NCI-H187 treated with DMSO at 0.1 percent for 48 hours (cell line): ENCODE measurements around the gene D2HGDH.
"Not testable (repeated sequence)": the region's sequence is repeated elsewhere in the genome, so short reads cannot be mapped to it uniquely, and the experiment has no call there.

Source experiments
- DNase-seq: peaks from one replicate; lab custom pipeline; 2025; lab: John Stamatoyannopoulos, UW

D2HGDH gene

DNA sequence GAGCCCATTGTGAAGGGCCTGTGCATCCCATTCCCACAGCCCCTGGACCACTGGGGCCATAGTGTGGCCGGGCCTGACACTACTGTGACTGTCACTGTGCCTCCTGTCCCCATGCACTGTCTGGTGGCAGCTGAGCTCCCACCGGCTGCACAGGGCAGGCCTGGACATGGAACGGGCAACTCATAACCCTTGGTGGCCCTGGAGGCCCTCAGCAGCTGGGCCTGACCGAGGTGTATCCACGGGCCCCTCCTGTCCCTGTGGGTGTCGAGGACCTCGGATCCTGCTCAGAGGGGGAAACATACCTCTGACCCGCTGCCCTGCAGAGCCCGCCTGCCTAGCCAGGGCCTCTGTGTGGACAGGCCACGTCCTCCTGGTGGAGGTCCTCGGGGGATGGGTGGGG, 34.4 kb downstream of the D2HGDH start:
- no peak for DNase-seq

DNA sequence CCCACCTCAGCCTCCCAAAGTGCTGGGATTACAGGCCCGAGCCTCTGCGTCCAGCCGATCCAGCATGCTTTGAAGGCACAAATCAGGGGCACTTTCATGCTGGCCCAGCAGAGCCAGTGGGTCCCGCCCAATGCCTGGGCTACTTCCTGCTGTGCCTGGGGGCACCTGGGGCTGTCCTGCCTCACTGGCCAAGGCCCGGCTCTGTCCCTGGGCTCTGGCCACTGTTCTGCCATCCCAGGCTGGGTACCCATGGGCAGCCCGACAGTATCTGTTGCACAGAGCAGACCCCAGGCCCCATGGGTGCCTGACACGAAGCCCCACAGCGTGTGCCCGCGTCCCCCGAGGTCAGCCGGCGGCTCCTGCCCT, 35.4 kb downstream of the D2HGDH start:
- DNase-seq, result no peak

DNA sequence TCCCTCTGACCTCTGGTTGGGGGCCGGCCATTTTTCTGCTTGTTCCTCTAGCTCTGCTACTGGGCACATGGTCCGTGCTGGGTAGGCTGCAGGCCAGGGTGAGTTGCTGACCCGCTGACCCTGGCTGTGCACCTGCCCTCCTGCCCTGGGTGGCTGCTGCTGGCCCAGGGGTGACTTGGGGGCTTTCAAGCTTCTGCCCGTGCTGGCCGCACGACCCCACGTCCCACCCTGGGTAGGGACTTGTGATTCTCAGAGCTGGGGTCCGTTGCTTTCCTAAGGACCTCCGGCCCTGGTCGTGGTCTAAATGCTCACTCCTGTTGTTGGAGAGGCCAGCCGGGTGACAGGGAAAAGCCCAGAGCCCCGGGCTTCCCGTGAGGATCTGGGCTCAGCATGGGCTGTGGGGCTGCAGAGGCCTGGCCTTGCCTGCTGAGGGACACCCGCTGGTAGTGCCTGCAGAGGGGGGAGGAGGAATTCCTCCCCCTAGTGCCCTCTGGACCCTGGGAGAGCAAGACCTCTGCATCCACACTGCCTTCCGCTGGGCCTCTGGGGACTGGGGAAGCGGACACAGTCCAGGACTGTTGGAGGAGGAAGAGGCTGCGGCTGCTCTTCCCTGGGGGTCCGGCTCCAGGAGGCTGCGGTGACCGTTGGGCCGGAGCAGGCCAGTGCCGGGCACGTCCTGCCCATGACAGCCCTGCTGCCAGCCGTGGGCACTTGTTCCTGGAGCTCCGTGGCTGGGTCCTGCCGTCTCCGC, 35.9 kb downstream of the D2HGDH start:
- DNase-seq, result no peak

DNA sequence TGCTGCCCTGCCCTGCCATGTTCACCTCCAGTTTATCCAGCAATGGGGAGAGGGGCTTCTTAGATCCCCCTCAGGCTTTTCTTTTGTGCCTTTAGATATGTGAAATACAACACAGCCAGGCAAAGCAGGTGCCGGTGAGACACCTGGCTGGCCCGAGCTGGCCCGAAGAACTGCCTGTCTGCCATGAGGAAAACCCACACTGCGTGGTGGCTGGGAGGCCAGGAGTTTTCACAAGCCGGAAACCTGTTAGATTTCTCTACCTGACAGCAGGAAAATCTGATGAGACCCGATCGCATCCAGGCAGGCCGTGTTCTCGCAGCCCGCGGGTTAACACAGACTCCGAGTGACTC, 36.5 kb downstream of the D2HGDH start:
- no peak for DNase-seq

DNA sequence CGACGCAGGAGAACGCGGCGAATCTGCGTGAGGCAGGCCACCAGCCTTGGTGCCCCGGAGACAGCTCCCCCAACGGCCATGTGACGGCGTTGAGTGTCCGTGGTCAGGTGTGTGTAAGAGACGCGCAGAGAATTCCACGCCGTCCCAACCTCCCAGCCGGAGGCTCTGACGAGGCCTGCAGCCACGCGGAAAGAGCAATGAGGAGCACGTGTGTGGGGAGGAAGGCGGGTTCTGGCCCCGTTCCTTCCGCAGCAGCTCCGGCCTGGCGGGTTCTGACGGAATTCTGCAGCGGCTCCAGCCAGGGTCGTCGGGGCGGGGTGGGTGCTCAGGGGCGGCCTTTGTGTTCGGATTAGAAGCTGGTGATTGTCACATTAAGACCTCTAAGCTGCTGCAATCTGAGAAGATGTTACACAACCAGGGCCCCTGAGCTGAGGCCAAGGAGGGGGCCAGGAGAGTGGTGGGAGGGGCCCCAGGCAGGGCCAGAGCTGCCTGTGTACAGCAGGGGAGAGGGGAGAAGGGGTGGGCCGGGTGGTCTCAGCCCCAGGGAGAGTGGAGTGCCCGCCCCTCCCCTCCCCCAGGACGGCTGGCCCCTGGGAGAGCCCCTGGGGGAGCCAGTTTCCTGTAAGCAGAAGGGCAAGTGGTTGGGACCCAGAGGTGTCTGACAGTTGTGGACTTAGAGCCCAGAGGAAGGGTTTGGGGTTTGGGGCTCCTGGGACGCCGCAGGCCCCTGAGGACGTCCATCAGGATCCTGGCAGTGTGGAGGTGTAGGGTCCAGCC, 37.0 kb downstream of the D2HGDH start:
- DNase-seq, result no peak

DNA sequence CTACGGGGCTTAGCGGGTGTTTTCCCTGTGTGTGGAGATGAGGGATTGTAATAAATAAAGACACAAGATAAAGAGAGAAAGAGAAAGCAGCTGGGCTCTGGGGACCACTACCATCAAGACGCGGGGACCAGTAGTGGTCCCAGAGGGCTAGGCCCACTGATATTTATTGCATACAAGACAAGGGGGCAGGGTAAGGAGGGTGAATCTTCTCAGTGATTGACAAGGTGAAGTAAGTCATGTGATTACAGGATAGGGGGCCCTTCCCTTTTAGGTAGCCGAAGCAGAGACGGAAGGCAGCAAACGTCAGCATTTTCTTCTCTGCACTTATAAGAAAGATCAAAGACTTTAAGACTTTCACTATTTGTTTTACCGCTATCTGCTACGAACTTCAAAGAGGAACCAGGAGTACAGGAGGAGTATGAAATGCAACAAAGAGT, 37.7 kb downstream of the D2HGDH start:
- DNase-seq, result no peak

DNA sequence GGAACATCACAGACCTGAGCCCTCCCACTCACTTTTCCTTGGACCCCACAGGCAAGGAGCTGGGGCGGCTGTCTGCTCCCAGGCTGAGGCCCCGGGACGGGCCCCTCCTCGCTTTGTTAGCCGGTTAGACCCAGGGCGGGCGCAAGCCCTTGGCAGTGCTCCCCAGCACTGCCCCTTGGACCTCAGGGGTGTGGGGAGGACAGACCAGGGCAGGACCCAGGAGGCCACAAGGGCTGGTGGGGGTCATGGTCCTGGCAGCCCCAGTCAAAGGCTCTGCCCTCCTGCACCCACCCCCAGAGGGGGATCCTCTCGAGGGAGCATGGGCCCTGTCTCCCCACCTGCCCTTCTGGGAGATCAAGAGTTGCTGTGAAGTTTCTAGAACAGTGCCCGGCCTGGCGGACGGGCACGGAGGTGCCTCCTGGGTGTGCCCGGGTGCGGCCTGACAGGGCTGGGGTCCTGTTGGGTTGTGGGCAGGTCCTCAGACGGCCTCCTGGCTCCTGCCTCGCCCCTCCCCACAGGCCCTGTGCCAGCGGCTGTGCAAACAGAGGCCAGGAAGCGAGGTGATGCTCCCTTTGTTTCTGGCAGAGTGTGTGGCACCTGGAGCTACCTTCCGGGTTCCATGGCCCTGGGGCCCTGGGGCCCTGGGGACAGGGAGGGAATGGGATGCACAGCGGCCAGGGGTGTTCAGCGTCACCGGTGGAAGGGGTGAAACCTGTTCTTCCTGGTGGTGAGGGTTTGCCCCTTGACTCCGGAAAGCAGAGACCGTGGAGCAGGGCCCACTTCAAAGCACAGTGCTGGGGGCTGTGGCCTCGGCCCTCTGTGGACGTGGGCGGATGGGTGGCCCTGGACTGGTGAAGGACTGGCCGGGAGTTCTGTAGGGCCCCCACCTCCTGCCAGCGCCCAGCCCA, 39.3 kb downstream of the D2HGDH start:
- DNase-seq, result no peak

DNA sequence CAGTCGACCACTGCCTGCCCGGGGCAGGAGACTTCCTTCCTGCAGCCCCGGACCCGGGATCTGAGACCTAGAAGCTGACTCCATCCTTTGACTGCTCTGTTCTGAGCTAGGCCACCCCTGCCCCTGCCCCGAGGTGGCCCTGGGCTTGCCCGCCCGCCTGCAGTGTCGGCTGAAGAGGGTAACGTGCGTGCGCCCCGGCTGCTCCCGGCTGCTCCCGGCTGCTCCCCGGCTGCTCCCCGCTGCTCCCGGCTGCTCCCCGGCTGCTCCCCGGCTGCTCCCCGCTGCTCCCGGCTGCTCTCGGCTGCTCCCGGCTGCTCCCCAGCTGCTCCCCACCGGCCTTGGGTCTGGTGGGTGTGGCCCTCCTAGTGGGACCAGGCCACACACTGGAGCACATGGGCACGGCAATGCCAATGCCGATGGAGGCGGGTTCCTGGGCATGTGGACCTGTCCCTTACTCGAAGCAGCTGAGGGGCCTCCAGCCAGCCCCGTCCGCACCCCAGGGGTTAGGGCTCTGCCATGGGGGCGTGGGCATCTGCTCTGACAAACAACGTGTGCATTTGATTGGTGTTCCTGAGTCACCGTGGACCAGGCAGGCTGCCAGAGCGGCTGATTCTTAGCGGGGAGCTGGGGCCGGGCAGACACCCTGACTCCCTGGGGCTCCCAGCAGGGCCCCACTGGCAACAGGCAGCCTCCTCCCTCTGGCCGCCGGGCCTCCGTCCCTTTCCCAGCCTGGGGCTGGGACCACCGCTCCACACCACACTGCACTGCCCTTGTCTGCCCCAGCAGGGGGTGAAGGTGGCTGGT, 40.2 kb downstream of the D2HGDH start:
- no peak for DNase-seq

DNA sequence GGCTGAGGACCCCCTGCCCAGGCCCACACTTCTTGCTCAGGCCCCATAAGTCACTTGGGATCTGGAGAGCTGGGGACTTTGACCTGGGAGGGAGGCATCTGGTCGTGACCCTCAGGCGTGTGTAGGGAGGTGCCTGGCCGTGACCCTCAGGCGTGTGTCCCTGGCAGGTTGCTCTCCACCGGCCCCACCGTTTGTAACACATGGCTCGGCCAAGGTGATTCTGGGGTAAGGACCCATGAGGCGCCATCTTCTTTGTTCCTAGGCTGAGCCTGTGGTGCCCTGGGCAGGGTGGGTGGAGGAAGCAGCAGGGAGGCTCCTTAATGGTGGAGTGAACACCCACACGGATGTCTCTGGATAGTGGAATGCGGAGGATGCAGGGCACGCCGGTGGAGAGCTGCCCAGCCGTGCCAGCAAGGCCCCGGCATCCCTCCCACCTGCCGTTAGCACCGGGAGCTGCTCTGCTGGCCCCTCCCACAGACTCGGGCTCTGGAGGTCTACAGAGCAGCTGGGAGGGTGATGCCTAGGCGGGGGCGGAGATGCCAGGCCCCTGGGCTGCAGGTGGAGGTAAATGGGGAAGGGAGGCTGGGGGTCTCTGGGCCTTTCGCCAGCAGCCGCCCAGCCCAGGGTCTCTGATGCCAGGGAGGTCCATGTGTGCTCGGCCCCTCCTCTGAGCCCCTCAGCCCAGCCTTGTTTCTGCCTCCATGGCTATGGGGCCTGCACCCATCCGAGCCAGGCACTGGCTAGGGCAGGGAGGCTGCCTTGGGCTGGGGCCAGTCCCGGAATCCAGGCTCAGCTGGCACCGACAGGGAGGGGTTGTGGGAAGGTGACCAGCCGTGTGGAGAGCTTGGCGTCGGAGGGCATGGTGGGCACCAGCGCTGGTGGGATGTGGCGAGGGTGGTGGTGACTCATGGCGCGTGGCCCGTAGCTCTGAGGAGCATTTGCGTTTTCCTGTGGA, 41.1 kb downstream of the D2HGDH start:
- DNase-seq, result no peak

DNA sequence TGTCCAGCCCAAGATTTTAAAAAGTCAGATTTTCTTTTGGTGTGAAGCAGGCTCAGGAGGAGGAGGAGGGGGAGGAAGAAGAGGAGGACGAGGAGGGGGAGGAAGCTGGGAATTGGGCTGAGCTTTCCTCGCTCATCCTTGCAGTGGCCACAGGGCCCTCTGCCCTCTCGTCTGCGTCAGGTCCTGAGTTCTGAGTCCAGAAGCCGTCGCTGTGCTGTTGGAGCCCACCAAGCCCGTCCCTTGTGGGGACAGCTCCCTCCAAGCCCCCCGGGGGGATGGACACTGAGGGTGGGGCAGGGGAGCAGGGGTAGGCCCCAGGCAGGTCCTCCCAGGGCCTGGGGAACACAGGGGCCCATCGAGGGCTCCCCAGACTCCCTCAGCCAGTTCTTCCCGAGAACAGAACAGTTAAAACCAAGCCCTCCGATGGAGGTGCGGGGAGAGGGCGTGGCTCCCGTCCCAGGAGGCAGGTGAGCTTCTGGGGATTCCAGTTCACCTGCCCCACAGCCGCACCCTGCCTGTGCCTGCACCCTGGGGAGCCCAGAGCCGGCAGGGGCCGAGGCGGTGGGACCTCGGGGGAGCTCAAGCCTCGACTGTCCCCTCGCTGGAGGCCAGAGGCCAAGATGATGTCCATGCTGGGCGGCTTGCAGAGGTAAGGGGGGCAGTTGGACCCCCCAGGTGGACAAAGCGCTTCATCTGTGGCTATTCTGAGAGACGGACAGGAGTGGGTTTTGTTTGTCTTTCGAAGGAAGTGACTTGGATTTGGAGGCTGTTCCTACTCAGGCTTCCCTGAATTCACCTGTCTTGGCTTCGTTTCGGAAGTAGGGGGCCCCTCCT, 42.1 kb downstream of the D2HGDH start, which contains the start of gene GAL3ST2:
TSS of gene GAL3ST2 (plus strand) at position 487 of the 834 bp plus-strand sequence. CDS start at position 621, 134 bp downstream.
- DNase-seq, result no peak

DNA sequence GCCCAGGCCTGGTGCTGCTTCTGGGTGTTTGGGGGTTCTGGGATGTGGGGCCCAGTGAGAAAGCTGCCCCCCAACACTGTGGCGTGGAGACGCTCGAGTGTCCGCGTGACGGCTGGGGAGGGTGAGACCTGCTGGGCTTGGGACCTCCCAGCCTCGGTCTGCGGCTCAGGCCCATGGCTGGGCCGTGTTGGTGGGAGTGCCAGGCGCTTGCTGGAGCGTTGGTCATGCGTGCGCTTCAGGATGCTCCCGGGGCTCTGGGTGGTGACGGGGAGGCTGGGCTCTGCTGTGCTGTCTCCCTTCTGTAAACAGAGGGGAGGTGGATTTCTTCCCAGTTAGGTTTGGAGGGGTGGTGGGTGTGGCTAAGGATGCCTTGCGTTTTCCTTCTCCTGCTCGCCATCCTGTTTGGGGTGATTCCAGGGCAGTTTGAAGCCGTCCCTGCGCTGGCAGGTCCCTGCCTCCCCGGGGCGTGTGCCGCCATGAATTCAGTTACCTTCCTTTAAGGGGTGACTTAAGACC, 42.8 kb downstream of the D2HGDH start:
- DNase-seq, result no peak

DNA sequence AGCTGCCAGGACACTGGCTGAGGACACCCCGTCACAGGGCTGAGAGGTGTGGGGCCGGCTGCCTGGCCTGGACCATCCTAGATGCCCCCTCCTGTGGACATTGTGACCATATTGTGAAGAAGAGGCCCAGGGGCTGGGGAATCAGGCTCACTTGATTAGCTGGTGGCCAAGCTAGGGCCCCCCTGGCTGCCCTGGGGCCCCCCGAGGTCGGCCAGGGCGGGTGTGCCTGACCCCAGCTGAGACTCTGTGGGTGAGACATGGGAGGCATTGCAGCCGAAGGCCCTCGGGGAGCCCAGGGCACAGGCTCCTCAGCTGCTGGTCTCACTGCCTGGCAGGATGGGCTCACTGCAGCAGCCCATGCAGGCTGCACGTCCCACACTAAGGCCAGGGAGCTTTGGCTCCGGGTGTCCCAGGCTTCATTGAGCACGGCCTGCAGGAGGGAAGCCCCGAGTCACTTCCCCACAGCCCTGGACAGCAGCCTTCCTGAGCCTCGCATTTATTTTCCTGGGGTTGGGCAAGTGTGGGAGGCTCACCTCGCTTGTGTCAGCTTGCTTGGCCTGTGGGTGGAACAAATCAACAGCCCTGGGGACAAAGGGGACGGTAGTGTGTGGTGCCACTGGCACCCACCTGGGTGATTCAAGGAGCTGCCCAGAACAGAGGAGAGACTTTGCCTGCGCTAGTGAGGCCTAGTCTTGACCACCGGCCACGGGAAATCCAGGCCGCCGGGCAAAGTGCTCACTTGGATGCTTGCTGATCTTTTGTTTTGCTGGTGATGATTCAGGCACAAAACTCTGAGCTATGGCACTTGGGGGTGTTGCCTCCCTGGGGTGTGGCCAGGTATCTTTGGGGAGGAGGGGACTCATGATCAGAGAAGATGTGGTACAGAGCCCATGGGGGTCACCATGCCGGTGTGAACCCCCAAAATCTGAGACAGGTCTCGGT, 43.5 kb downstream of the D2HGDH start:
- no peak for DNase-seq

DNA sequence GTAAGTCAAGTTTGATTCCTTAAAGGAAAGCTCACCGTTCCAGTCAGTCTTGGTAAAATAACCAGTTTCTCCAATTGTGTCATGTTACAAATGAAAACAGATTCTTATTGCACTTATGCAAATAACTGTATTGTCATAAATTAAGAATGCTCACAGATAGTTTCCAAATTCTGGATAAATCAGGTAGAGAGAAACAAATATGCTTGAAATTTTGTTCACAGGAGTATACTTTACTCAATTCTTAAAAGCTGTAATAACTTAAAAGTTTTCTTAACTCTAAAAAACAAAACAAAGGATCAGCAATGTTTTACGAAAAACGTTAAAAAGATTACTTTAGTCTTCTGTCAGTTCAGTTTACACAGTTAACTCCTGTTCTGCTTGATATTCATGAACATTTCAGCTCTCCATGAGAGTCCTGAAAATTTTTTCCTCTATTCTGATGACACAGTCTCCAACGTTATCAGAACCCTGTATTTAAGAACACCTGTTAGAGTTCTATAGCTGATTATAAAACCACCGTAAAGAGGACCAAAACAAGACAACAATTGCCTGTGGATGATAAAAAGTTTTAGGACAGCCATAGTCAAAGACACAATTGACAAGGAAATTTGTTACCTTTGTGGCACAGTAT, 46.6 kb downstream of the D2HGDH start:
- no peak for DNase-seq

DNA sequence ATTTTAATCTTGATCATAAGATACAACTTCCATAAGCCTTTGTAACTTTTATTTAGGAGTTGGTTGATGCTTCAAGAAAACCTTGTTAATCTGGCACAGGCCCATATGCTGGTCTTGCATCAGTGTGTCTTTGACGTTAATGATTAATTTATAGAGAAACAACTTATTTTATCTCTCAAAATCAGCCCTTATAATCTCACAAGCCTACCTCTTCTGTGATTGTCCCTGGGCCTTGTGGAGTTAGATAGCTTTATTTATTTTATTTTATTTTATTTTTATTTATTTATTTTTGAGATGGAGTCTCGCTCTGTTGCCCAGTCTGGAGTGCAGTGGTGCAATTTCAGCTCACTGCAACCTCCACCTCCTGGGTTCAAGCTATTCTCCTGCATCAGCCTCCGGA, 47.6 kb downstream of the D2HGDH start:
- DNase-seq, result not testable (repeated sequence)

DNA sequence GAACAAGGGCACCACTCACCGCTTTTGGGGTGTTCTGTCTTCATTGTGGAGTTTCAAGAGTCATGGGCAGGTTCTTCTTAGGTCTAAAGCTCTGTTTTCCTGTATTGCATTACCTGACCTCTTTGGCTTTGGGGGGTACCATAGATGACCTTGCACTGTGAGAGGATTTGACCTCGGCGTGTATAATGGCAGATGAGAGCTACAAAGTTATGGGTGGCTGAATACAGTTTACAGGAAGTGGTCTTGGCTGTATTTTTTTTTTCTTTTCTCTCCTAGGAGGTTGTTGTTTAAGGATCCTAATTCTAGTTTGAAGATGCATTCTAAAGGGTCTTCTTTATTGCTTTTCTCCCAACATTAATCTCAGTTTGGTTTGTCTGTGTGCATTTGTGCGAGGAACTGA, 53.7 kb downstream of the D2HGDH start:
- DNase-seq, result no peak

DNA sequence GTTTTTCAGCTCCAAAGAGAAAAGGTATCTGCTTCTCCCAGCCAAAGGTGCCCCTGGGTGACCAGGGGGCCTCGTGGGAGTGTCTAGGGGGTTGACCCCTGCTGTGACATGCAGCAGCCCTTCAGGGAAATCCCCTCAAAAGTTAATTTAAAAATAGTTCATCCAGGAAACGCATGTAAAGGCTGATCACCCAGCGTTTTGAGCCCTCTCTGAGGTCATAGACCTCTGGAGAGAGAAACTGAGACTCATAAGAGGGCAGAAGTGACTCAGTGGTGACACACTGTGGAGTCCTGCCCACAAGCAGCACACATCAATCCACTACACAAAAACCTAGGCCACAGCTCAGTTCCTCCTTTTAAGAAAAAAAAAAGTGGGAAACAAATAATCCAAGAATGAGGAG, 54.1 kb downstream of the D2HGDH start:
- no peak for DNase-seq

DNA sequence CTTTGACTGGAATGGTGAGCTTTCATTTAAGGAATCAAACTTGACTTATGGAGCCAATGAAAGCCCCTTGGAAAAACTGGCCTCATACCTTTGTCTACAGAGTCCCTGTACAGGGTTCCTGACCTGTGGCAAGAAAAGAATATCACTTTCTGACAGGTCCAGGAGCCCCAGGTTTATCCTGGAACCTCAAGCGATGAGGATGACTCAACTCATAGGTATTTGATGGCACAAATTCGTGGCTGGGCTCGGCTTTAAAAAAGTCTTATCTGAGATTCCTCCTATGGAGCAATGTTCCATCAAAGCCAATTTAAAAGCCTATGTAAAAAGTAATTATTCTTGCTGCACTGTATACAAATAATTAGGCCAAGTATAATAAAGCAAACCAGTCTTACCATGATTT, 57.0 kb downstream of the D2HGDH start:
- DNase-seq, result not testable (repeated sequence)

DNA sequence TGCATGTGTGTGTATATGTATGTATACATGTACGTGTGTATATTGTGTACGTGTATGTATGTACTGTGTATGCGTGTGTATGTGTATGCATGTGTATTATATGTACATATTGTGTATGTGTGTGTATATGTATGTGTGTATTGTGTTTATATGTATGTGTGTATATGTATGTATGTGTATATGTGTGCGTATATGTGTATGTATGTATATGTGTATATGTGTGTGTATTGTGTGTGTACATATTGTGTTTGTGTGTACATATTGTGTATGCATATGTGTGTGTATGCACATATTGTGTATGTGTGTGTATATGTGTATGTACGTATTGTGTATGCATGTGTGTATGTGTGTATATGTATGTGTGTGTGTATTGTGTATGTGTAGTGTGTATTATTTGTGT, 59.0 kb downstream of the D2HGDH start:
- no peak for DNase-seq
